ENCODE data around the gene ULBP1.
"Not testable (repeated sequence)": the region's sequence is repeated elsewhere in the genome, so short reads cannot be mapped to it uniquely, and the experiment has no call there.

Gene ULBP1

GRCh38 chr6:149951096-149951495 is 12.6 kb upstream of the ULBP1 start:
- in situ Hi-C loops (cut with HindIII; ENCODE audit: low sequenced_read_pairs) = no loop called here

DNA sequence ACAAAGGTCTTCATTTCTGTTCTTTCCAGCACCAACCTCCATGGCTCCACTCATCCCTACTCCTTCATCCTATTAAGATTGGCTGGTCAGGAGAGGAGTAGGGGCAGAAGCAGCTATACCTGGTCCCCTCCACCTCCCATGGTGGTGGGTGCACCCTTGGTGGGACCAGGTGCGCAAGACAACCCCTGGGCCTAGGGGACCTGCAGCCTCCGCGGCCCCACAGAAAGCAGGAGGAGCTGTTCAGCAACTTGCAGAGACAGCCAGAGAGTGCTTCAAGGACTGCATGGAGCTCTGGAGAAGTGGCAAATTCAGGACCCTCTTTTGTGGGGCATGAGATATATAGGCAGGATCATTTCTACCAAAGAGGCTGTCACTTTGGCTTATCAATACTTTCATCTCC is 12.1 kb upstream of the ULBP1 start:
- in situ Hi-C loops (cut with HindIII; ENCODE audit: low sequenced_read_pairs) = no loop called here

DNA sequence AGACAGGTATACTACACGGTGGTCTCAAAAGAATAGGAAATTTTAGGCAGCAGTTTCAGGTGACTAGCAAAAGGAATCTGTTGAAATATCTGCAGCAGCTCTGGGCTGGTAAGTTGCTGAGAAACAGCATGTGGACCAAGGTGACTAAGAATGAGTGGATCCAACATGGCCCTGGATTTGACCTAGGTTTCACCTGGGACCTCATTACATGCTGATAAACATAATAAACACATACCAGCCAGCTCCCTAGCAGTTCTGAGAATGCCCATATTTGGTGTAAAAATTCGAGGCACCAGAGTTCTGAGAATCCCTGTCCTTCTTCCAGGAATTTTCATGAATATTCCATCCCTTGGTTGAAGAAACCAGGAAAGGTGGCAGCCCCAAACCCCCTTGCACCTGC is 10.4 kb upstream of the ULBP1 start:
- in situ Hi-C loops (cut with HindIII; ENCODE audit: low sequenced_read_pairs) = not testable (repeated sequence)

GRCh38 chr6:149953934-149954327 is 9.8 kb upstream of the ULBP1 start:
- in situ Hi-C loops (cut with HindIII; ENCODE audit: low sequenced_read_pairs) = not testable (repeated sequence)

DNA sequence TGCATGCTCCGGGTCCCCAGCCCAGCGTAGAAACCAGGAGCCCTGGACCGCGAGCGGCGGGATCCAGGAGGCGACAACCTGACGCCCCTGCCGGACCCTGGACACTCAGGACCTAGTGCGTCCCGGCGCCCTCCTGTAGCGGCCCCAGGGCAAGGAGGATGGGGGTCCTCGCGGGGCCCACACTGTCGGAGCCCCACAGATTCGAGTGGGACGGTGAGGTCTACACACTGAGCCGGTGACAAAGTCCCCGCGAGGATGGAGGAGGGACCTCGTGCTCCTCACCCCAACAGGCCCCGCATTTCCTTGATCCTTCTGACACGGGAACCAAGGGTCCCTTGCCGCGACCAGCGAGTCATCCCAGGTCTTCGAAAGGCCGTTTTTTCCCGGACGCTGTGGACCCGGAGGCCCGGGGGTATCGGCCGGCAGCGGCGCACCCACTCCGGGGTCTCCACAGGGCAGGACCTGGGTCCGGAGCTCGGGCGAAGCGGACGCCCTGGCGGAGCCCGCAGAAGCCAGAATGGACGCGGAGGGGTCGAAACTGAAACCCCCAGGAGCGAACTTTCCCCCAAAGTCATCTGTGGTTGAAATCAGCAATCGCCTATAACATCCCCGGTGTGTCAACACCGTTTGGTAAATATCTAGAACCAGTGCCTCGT is 9.3 kb upstream of the ULBP1 start:
- in situ Hi-C loops (cut with HindIII; ENCODE audit: low sequenced_read_pairs) = not testable (repeated sequence)

DNA sequence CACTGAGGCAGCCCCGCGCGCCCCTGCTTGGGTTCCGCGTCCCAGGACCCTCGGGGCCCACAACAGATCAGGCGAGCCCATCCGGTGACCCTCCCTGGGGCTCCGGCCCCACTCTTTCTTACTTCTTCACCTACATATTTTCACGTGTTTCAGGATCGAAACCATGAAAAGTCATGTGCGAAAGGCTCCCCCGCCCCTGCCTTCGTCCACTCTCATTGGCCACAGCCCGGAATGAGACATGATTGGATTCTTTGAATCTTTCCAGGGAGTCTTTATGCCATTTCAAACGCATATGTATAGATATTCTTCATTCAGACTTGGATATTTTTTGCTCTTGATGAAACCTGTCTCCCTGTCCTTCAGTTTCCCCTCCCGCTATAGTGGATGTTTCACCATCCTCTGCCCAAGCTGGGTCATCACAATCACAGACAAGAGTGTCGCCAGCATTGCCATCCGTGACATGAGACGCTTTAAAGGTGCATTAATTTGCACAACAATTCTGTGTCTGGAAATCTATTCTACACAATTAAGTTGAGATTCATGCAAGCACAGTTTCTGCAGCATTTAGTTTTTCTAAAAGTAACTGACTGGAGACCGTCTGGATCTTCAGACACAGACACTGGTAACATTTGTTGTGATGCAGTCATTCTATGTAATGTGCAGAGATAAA is 8.6 kb upstream of the ULBP1 start:
- in situ Hi-C loops (cut with HindIII; ENCODE audit: low sequenced_read_pairs) = not testable (repeated sequence)

- in situ Hi-C loops (cut with HindIII; ENCODE audit: low sequenced_read_pairs) = not testable (repeated sequence)
Measured at GRCh38 chr6:149955654-149956317, 8.0 kb upstream of the ULBP1 start.

DNA sequence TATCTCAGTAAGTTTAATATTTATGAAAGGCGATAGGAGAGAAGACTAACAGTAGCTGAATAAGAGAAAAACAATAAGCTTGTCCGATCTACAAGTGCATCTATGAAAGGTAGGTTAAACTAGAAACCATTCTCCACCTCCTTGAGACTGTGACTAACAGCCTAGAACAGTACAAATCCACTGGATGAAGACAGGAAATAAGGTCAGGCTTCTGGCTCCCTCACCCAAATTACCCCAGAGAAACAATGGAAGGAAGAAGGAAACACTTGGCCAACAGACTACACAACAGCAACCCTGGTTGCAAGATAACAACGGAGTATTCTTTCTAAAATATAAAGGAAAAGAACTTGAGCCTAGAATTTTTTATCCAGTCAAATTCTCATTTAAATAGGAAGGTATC is 5.6 kb upstream of the ULBP1 start:
- in situ Hi-C loops (cut with HindIII; ENCODE audit: low sequenced_read_pairs) = not testable (repeated sequence)

DNA sequence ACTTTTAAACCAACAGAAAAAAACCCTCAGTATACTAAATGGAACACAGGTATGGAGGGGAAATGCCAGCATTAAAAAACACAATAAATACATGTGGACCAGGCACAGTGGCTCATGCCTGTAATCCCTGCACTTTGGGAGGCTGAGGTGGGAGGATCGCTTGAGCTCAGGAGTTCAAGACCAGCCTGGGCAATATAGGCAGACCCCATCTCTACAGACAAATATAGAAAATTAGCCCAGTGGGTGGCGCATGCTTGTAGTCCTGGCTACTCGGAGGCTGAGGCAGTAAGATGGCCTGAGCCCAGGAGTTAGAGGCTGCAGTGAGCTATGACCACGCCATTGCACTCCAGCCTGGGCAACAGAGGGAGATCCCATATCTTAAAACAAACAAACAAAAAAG is 3.9 kb upstream of the ULBP1 start:
- in situ Hi-C loops (cut with HindIII; ENCODE audit: low sequenced_read_pairs) = not testable (repeated sequence)

DNA sequence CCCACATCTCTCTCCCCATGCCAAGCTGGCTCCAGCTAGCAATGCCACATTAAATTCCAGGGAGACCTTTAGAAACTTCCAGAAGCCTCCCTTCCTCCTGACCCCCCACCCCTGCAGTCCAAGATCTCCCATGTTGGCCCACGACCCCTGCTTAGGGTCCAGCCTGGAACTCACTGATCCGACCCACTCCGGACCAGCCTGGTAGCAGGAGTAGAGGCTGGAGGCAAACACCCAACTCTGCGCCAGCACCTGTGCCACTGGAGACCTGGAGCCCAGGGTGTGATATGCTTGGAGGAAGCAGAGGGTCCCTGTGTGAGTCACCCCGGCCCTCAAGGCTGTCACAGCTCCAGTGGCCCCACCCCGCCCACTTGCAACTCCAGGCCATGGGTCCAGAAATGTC is 3.3 kb upstream of the ULBP1 start:
- in situ Hi-C loops (cut with HindIII; ENCODE audit: low sequenced_read_pairs) = no loop called here

- in situ Hi-C loops (cut with HindIII; ENCODE audit: low sequenced_read_pairs) = no loop called here
Measured at GRCh38 chr6:149961728-149962425, 1.9 kb upstream of the ULBP1 start.

DNA sequence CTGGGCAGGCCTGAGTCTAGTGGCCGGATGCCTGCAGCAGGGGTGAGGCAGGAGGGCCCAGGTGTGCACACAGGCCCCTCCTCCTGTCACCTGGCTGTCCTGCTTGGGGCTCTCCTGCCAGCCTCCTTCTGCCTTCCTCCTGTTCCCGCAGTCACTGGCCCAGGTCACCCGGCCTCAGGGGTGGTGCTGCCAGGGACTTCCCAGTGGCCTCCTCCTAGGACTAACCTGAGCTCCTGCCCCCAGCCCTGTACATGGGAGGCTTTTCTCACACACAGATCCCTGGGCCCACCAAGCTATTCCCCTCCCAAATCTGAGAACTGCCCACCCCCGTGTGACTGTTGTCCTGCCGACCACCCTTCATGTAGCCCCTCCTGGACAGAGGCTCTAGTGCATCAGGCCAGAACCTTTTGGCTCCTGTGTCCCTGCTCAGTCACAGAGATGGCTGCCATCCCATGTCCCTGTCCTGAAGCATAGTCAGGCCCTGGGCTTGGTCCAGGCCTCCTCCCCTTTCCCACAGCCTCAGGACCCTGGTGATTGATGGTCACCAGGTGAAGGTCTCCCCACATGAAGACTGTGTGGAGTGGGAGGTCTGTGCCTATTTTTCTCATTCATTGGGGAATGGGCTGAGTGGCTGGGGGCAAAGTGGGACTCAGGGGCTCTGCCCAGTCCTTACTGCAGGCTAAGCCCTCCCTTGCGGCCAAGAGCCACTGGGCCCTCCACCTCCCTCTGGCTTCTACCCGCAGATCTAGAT is 1.1 kb upstream of the ULBP1 start:
- in situ Hi-C loops (cut with HindIII; ENCODE audit: low sequenced_read_pairs) = no loop called here

- in situ Hi-C loops (cut with HindIII; ENCODE audit: low sequenced_read_pairs) = no loop called here
Measured at GRCh38 chr6:149963212-149963461, 606 bp upstream of the ULBP1 start.

GRCh38 chr6:149964308-149965193 is 808 bp downstream of the ULBP1 start:
- in situ Hi-C loops (cut with HindIII; ENCODE audit: low sequenced_read_pairs) = no loop called here

DNA sequence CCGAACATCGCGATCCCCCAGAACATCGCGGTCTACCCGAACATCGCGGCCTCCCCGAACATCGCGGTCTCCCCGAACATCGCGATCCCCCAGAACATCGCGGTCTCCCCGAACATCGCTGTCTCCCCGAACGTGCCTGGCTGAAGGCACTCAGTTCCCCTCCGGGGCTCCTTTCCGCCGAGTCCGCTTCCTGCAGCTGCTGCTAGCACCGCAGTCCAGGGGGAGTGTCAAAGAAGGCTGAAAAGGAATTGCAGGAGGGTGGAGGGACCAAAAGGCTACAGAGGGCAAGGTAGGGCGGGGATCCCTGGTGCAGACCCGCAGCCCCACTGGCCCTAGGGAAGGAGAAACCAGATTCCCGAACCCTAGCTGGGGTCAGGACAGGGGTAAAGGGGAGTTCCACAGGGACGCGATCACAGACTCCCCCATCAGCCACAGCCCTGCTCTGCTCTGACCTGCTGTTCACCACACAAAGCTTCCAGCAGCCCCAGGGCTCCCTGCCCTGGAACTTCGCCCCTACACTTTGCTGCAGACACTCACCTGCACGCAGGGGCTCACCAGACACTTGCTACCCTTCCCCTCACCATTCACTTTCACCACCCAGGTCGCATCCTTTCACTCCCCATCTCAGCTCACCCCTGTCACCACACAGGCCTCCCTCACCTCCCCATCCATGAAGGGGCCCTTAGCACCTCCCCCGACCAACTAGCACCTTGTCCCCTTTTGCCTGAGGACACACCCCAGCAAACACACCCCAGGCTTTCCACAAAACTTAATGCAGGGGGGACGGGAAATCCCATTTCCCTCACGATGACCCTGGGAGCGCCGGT is 1.7 kb downstream of the ULBP1 start:
- in situ Hi-C loops (cut with HindIII; ENCODE audit: low sequenced_read_pairs) = no loop called here

- in situ Hi-C loops (cut with HindIII; ENCODE audit: low sequenced_read_pairs) = not testable (repeated sequence)
Measured at GRCh38 chr6:149966319-149966718, 2.6 kb downstream of the ULBP1 start.

DNA sequence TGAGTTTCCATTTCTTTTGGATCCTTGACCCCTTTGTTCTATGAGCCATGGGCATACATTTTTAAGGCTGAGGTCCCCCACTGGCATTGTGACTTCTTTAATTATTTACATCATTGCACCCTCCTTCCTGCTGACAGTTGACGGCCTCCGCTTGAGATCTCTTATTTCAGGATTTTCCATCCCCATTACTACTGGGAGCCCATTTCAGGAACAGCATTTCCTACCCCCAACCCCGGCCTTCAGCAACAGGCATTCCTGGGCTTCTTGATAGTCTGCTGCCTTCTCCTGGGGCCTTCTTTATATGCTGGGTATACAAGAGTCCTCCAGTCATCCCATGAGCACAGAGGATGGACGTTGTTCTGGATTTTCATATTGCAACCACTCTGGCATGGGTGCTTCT is 3.8 kb downstream of the ULBP1 start:
- in situ Hi-C loops (cut with HindIII; ENCODE audit: low sequenced_read_pairs) = no loop called here

GRCh38 chr6:149967999-149968398 is 4.3 kb downstream of the ULBP1 start:
- in situ Hi-C loops (cut with HindIII; ENCODE audit: low sequenced_read_pairs) = not testable (repeated sequence)

GRCh38 chr6:149968909-149969308 is 5.2 kb downstream of the ULBP1 start:
- in situ Hi-C loops (cut with HindIII; ENCODE audit: low sequenced_read_pairs) = not testable (repeated sequence)

All from endothelial cell of hepatic sinusoid (primary cell).